HG03135 (cell line): ENCODE results near the gene LONRF2.
"Not testable (repeated sequence)": the region's sequence is repeated elsewhere in the genome, so short reads cannot be mapped to it uniquely, and the experiment has no call there.

ENCODE experiments used
- ATAC-seq: cut with Tn5 transposase; IDR thresholded peaks from one replicate; pipeline ENCODE4 v1.9.1; 2021; ENCODE audit warnings: mild to moderate bottlenecking, moderate library complexity; ENCODE audit not compliant: unreplicated experiment

Gene LONRF2

DNA sequence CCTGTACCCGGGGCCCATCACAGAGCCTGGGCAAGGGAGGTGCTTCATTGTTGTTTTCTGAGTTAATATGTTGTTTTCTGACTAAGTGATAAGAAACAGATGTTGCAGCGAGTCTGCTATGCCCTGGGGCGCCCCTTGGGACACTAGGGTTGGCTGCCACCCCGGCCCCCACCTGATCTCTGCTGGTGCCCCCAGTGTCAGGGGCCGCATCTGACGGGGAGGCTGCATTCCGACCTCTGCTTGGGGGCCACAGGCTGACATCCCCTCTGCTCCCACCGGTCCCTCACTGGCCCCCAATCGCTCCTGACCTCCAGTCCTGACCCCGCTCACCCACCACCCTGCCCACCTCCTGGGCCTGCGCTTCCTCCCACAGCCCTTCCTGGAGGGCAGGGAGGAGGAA, 65.9 kb downstream of the LONRF2 start:
- no peak for ATAC-seq

DNA sequence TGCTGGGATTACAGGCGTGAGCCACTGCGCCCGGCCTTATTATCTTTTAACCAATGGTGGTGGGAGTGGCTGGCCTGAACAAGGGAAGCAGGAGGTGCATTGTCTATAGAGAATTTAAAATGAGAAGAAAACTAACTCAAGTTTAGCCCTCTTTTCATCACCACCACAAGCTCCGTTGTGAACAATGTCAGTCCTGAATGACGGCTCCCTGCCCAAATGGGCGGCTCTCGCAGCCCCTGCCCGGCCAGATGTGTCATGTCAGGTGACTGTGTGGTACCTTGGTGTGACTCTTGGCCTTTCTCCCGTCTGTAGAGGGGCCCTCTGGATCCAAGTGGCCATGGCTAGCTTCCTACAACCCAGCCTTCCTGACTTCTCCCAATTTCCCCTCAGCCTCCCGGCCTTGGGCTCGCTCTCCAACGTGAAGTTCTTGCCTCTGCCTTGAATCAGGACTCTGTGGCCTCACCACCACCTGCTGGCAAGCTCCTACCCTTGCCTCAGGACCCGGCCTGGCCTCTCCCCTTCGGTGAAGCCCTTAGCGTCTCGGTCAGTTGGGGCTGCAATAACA, 67.6 kb downstream of the LONRF2 start:
- no peak for ATAC-seq

DNA sequence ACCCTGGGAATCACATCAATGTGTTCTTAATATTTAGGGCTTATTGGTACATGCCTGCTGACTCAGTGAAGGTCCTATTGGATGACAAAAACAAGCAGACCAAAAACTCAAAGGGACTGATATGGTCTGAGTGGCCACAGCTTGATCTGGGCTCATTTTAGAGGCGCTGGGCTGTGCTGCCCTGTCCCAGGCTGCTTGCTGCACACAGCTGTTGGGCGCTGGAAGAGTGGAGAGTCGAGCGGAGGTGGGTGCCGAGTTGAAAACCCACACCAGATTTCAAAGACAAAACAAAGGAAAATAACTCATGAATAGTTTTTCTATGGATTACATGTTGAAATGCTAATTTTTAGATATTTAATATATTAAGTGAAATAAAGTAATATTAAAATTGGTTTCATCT, 68.5 kb downstream of the LONRF2 start:
- no peak for ATAC-seq

GRCh38 chr2:100252811-100253698, 69.2 kb downstream of the LONRF2 start:
- no peak for ATAC-seq

- ATAC-seq: no peak
These were observed 71.7 kb downstream of the LONRF2 start for GRCh38 chr2:100250645-100251044.

GRCh38 chr2:100248971-100249370, 73.3 kb downstream of the LONRF2 start:
- ATAC-seq: no peak

DNA sequence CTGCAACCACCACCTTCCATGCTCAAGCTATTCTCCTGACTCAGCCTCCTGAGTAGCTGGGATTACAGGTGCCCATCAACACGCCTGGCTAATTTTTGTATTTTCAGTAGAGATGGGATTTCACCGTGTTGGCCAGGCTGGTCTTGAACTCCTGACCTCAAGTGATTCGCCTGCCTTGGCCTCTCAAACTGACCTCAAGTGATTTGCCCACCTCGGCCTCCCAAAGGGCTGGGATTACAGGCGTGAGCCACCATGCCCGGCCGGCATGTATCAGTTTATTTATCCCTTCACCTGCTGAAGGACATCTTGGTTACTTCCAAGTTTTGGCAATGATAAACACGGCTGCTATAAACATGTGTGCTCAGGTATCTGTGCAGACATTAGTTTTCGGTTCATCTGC, 73.7 kb downstream of the LONRF2 start:
- ATAC-seq: not testable (repeated sequence)

- peak; percentile 21 for ATAC-seq
These were observed 74.3 kb downstream of the LONRF2 start for GRCh38 chr2:100248044-100248330.

GRCh38 chr2:100247256-100248043, 74.9 kb downstream of the LONRF2 start:
- ATAC-seq: peak; percentile 79

GRCh38 chr2:100246163-100247145, 75.8 kb downstream of the LONRF2 start:
- no peak for ATAC-seq

DNA sequence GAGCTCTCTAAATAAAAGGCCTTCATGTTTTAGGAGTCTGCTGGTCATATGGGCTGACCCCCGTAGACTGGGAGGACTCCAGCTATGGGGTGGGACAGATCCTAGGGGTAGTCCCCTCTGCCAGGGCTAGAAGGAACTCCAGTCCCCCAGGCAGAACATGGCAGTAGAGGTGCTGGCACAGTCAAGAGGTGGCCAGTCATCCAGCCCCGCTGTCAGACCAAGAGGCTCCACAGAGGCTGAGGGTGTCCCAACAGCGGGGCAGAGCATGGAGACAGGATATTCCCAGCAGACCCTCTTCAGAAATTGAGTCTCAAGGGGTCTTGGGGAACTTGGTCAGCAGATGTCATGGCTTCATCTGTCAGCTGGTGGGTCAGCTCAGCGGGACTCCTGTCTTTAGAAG, 76.6 kb downstream of the LONRF2 start:
- no peak for ATAC-seq

- no peak for ATAC-seq
These were observed 77.3 kb downstream of the LONRF2 start for GRCh38 chr2:100244881-100245605.

- no peak for ATAC-seq
These were observed 78.7 kb downstream of the LONRF2 start for GRCh38 chr2:100243631-100244030.

- no peak for ATAC-seq
These were observed 79.2 kb downstream of the LONRF2 start for GRCh38 chr2:100242891-100243619.

DNA sequence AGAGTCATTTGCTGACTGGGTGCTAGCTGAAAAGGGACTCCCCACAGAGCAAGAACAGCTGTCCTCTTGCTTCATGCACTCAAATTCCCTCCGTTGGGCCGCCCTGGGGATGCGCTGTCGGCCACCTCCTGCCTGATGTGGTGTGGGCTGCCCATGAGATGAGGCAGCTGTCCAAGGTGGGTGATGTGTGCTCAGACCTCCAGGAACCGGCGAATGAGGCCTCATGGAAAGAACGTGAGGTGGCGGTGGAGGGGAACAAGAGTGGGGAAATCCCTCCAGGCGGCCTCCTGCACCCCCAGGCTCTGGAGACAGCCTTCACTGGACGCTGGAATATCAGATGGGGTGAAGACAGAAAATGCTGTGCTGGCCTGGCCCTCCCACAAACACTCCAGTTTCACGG, 79.8 kb downstream of the LONRF2 start:
- ATAC-seq: no peak

- no peak for ATAC-seq
These were observed 81.1 kb downstream of the LONRF2 start for GRCh38 chr2:100241236-100241635.

- ATAC-seq: no peak
These were observed 81.9 kb downstream of the LONRF2 start for GRCh38 chr2:100240386-100240785.

DNA sequence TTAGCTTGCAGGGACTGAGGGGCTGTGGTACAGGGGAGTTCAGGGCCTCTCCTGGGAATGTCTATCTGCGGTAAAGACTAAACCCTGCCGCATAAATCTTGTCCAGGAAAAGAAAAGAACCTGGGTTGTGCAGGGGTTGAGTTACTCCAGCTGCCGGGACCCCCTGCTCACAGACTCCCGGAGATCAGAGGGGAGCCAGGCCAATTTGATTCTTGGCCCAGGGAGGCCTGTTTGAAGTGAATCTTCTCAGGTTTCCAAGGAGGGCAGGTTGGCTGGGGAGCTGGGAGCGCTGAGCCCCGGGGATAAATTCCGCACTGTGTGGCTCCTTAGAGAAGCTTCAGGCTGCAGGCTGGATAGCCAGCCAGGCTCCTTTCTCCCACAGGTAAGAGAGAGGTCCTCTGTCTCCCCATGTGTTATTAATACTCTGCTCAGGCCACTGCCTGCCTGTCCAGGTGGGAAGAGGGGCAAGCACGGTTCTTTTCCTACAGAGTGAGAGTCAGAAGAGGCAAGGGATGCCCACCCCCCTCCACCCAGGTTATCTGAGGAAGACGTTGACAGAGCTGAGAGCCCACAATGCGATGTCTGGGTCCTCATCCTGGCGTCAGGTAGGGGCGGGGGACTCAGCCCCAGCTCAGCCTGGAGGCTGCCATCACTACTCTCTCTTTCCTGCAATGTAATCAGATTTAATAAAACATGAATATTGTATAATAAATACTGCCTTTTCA, 82.7 kb downstream of the LONRF2 start:
- ATAC-seq: no peak

DNA sequence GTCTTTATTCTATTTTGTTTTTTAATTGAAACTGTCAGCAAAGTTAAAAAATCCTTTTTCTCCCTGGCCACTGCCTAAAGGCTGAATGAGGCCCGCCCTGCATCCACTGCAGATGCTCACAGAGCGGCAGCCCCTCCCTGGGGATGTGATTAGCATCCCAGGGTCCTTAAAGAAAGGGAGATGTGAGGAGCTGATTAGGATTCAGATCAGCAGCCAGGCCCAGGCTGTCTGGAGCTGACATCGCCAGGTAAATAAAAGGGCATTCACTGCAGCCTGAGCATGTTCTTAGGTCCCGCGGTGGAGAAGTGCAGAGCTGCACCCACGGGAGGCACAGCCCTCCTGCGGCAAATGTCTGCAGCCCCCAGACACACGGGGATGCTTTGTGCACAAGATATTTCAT, 83.8 kb downstream of the LONRF2 start:
- ATAC-seq: no peak
